HCT116 (cell line): Measurements from ENCODE around the gene LIMS2. TPM values are rescaled to one million over a fixed set of nuclear protein-coding genes. Genes with fewer than 3 reads are reported as not detected.

Experiments
- ATAC-seq: fragments of 200-7000 bp; cut with Tn5 transposase; 2 replicates; pipeline ENCODE4 v1.9.1; 2020; ENCODE audit warnings: mild to moderate bottlenecking, moderate library complexity
- BruUV-seq: library from RNA; stranded (reverse); fragments of 400-500 nt; replicated peaks from 2 replicates; lab custom pipeline; 2021; lab: Mats Ljungman, UMichigan
- CTCF ChIA-PET: fragments of 300-600 bp; sonication (Branson Sonifier 250); formaldehyde crosslinking; loops from one replicate; lab custom pipeline; 2021; ENCODE audit warnings: antibody characterized with exemption; lab: Charles Lee
- POLR2A ChIA-PET: fragments of 300-600, 350-600 bp; sonication (Branson Sonifier 250); formaldehyde crosslinking; loops from one replicate; lab custom pipeline; 2021; ENCODE audit warnings: antibody characterized with exemption; lab: Charles Lee
- RAD21 ChIA-PET, 2 experiments: fragments of 300-600 bp; sonication (Branson Sonifier 250); formaldehyde crosslinking; loops; one replicate each; lab custom pipeline; 2023; ENCODE audit warnings: low total read pairs in 2 of 2; ENCODE audit not compliant: uncharacterized antibody in 2 of 2, unreplicated experiment in 2 of 2, low non-redundant PET in 1 of 2; lab: Charles Lee
- DNase-seq: peaks from one replicate; pipeline ENCODE4 v3.0.0-alpha.2; 2010; ENCODE audit warnings: low read depth, low spot score
- H2AFZ ChIP-seq: fragments of 200-600 bp; shearing (Covaris generic), sonication (generic); 2 replicates; pipeline ENCODE4 v1.6.1; 2017; ENCODE audit warnings: low read depth, mixed run types, mixed read lengths, antibody characterized with exemption, low read length; ENCODE audit not compliant: poor library complexity, severe bottlenecking
- H3K27ac ChIP-seq: 2 replicates; pipeline ENCODE4 v1.5.1; 2012; ENCODE audit warnings: low read depth, low read length
- H3K27me3 ChIP-seq: fragments of 200-600 bp; sonication (generic); 2 replicates; pipeline ENCODE4 v1.6.1; 2016; ENCODE audit warnings: mixed run types, low read length, mixed read lengths; ENCODE audit not compliant: insufficient read depth
- H3K36me3 ChIP-seq, 2 experiments: fragments of 200-500 bp in 1 of 2; fragments of 200-600 bp in 1 of 2; sonication (Bioruptor generic) in 1 of 2; sonication (generic) in 1 of 2; 2 replicates each; pipeline versions ENCODE4 v1.5.1 to v1.6.1; 2014 to 2016; ENCODE audit warnings: low read length in 2 of 2, inconsistent platforms in 1 of 2, mixed read lengths in 1 of 2, mixed run types in 1 of 2; ENCODE audit not compliant: insufficient read depth in 2 of 2, control insufficient read depth in 1 of 2
- H3K4me1 ChIP-seq, 2 experiments: fragments of 200-600 bp in 1 of 2; sonication (generic) in 1 of 2; 2 replicates each; pipeline versions ENCODE4 v1.5.1 to v1.6.1; 2012 to 2017; ENCODE audit warnings: low read length in 2 of 2, inconsistent platforms in 1 of 2, mild to moderate bottlenecking in 1 of 2, mixed read lengths in 1 of 2, mixed run types in 1 of 2, moderate library complexity in 1 of 2; ENCODE audit not compliant: insufficient read depth in 2 of 2, control insufficient read depth in 1 of 2
- H3K4me2 ChIP-seq: fragments of 200-600 bp; sonication (generic); 2 replicates; pipeline ENCODE4 v1.6.1; 2017; ENCODE audit warnings: mixed run types, low read length, mixed read lengths
- H3K4me3 ChIP-seq, 2 experiments: fragments of 200-600 bp in 1 of 2; sonication (generic) in 1 of 2; replicated peaks in 1 of 2; 2 replicates each; pipeline ENCODE4 v1.5.1; 2011 to 2016; ENCODE audit warnings: low read length in 2 of 2, control low read depth in 1 of 2, low read depth in 1 of 2, mild to moderate bottlenecking in 1 of 2, mixed read lengths in 1 of 2, mixed run types in 1 of 2
- H3K79me2 ChIP-seq: fragments of 200-600 bp; sonication (generic); 2 replicates; pipeline ENCODE4 v1.6.1; 2017; ENCODE audit warnings: mild to moderate bottlenecking, mixed run types, low read length, moderate library complexity, mixed read lengths; ENCODE audit not compliant: insufficient read depth
- H3K9ac ChIP-seq: fragments of 200-600 bp; sonication (generic); 2 replicates; pipeline ENCODE4 v1.6.1; 2016; ENCODE audit warnings: low read length, mixed read lengths
- H3K9me2 ChIP-seq: fragments of 200-600 bp; sonication (generic), shearing (Covaris generic); 2 replicates; pipeline ENCODE4 v1.6.1; 2017; ENCODE audit warnings: mixed run types, mild to moderate bottlenecking, moderate library complexity; ENCODE audit not compliant: insufficient read depth
- H3K9me3 ChIP-seq, 2 experiments: fragments of 200-500 bp in 1 of 2; fragments of 200-600 bp in 1 of 2; sonication (Bioruptor generic) in 1 of 2; sonication (generic) in 1 of 2; 2 replicates each; pipeline ENCODE4 v1.6.1; 2014 to 2017; ENCODE audit warnings: low read length in 2 of 2, mixed read lengths in 2 of 2, inconsistent platforms in 1 of 2, low read depth in 1 of 2, mild to moderate bottlenecking in 1 of 2, mixed run types in 1 of 2, moderate library complexity in 1 of 2; ENCODE audit not compliant: control insufficient read depth in 1 of 2, insufficient read depth in 1 of 2
- H4K20me1 ChIP-seq: fragments of 200-600 bp; sonication (generic), shearing (Covaris generic); 2 replicates; pipeline ENCODE4 v1.6.1; 2017; ENCODE audit warnings: mixed run types, mild to moderate bottlenecking, moderate library complexity; ENCODE audit not compliant: insufficient read depth
- CBX3 ChIP-seq: IDR thresholded peaks from 2 replicates; pipeline ENCODE4 v1.6.1; 2012; ENCODE audit warnings: low read depth
- CEBPB ChIP-seq: IDR thresholded peaks from 2 replicates; pipeline ENCODE4 v1.6.1; 2012; ENCODE audit warnings: low read depth
- ELF1 ChIP-seq: IDR thresholded peaks from 2 replicates; pipeline ENCODE4 v1.6.1; 2012; ENCODE audit warnings: low read depth, borderline replicate concordance
- EZH2phosphoT487 ChIP-seq: fragments of 200-600 bp; IDR thresholded peaks from 2 replicates; pipeline ENCODE4 v1.6.1; 2018; ENCODE audit warnings: antibody characterized with exemption, borderline replicate concordance
- FOSL1 ChIP-seq: IDR thresholded peaks from 2 replicates; pipeline ENCODE4 v1.6.1; 2012; ENCODE audit warnings: low read depth
- POLR2A ChIP-seq: IDR thresholded peaks from 2 replicates; pipeline ENCODE4 v1.7.0; 2011; ENCODE audit warnings: borderline replicate concordance; ENCODE audit not compliant: insufficient read depth, insufficient read length; ENCODE audit errors: extremely low read depth
- RAD21 ChIP-seq: IDR thresholded peaks from 2 replicates; pipeline ENCODE4 v1.6.1; 2012; ENCODE audit warnings: low read depth, mild to moderate bottlenecking
- SIN3A ChIP-seq: IDR thresholded peaks from 2 replicates; pipeline ENCODE4 v1.6.1; 2012; ENCODE audit warnings: low read depth
- SP1 ChIP-seq: IDR thresholded peaks from 2 replicates; pipeline ENCODE4 v1.6.1; 2012; ENCODE audit warnings: low read depth
- SRF ChIP-seq: IDR thresholded peaks from 2 replicates; pipeline ENCODE4 v1.6.1; 2012; ENCODE audit warnings: low read depth
- YY1 ChIP-seq: IDR thresholded peaks from 2 replicates; pipeline ENCODE4 v1.6.1; 2011; ENCODE audit warnings: low read length, low read depth, moderate library complexity, mild to moderate bottlenecking; ENCODE audit not compliant: insufficient replicate concordance; ENCODE audit errors: extremely low read depth
- intact Hi-C: fragments of 100-400 bp; cut with micrococcal nuclease; formaldehyde crosslinking; loops from 2 replicates; pipeline ENCODE4 v1.10.0; 2022
- total RNA-seq: library from RNA; stranded (reverse); gene quantifications from one replicate; pipeline ENCODE4 v1.2.1, GENCODE V29; 2021; ENCODE audit not compliant: unreplicated experiment
- TF ChIP-seq, protein P1 (sequence below): IDR thresholded peaks from 2 replicates; pipeline ENCODE4 v1.6.1; 2011; ENCODE audit warnings: mild to moderate bottlenecking, low read length, moderate library complexity; ENCODE audit not compliant: insufficient replicate concordance; ENCODE audit errors: extremely low read depth
- TF ChIP-seq, protein P2 (sequence below): IDR thresholded peaks from 2 replicates; pipeline ENCODE4 v1.6.1; 2012
- TF ChIP-seq, protein P3 (sequence below), 3 experiments: fragments of 200-600 bp in 1 of 3; sonication (generic) in 1 of 3; IDR thresholded peaks in 2 of 3; conservative IDR thresholded peaks in 1 of 3; 2 replicates each; pipeline ENCODE4 v1.5.1; 2012 to 2017; ENCODE audit warnings: low read depth in 2 of 3, low read length in 2 of 3, antibody characterized with exemption in 1 of 3, borderline replicate concordance in 1 of 3, control low read depth in 1 of 3, mild to moderate bottlenecking in 1 of 3, mixed read lengths in 1 of 3, mixed run types in 1 of 3, moderate library complexity in 1 of 3; ENCODE audit not compliant: insufficient read depth in 1 of 3

LIMS2 gene
- total RNA-seq, 1 experiment from 2014 or later = 3.7 TPM

DNA sequence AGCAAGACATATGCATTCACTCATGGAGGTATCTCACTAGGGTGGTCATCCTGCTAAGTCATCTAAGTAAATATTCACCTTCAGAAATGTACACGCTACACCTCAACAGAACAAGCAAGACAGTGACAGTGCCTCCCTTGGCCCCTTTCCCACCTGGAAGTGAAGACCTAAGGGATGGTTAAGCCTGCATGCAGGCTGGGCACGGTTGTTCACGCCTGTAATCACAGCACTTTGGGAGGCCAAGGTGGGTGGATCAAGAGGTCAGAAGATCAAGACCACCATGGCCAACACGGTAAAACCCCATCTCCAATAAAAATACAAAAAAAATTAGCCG is 4.4 kb downstream of the LIMS2 start:
- H3K27ac ChIP-seq = no peak overlapping the region
- no peaks in the 10 kb centered on the region for H4K20me1 ChIP-seq
- H3K4me2 ChIP-seq = no peak overlapping the region
- no peak overlapping the region for H3K9ac ChIP-seq
- H3K4me3 ChIP-seq = no peak overlapping the region
- POLR2A ChIA-PET = no interaction called here
- no peak for ATAC-seq
- H2AFZ ChIP-seq = no peak overlapping the region
- peaks cover 0 to 13% of the 10 kb centered on the region in 2 experiments; a peak in 2 of 4 replicates for H3K4me1 ChIP-seq
- no peaks in the 10 kb centered on the region for H3K36me3 ChIP-seq
- CTCF ChIA-PET = no interaction called here
- H3K9me2 ChIP-seq = no peaks in the 10 kb centered on the region
- intact Hi-C loops = loop anchor here (10.0 kb wide), 1 partner anchor 476 kb away; no protein-coding TSS in a partner anchor
- no TSS peak for BruUV-seq
- DNase-seq = no peak
- peaks cover 5% of the 10 kb centered on the region; the same call in 1 of the 2 replicates for H3K27me3 ChIP-seq
- no peaks in the 10 kb centered on the region for H3K79me2 ChIP-seq
- RAD21 ChIA-PET = no interaction called here
- TF ChIP-seq POLR2A = no peak
- TF ChIP-seq, protein P1, sequence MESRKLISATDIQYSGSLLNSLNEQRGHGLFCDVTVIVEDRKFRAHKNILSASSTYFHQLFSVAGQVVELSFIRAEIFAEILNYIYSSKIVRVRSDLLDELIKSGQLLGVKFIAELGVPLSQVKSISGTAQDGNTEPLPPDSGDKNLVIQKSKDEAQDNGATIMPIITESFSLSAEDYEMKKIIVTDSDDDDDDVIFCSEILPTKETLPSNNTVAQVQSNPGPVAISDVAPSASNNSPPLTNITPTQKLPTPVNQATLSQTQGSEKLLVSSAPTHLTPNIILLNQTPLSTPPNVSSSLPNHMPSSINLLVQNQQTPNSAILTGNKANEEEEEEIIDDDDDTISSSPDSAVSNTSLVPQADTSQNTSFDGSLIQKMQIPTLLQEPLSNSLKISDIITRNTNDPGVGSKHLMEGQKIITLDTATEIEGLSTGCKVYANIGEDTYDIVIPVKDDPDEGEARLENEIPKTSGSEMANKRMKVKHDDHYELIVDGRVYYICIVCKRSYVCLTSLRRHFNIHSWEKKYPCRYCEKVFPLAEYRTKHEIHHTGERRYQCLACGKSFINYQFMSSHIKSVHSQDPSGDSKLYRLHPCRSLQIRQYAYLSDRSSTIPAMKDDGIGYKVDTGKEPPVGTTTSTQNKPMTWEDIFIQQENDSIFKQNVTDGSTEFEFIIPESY = no peak
- TF ChIP-seq SP1 = no peak
- TF ChIP-seq YY1 = no peak
- TF ChIP-seq, protein P2, sequence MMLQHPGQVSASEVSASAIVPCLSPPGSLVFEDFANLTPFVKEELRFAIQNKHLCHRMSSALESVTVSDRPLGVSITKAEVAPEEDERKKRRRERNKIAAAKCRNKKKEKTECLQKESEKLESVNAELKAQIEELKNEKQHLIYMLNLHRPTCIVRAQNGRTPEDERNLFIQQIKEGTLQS = no peak
- TF ChIP-seq, protein P3, sequence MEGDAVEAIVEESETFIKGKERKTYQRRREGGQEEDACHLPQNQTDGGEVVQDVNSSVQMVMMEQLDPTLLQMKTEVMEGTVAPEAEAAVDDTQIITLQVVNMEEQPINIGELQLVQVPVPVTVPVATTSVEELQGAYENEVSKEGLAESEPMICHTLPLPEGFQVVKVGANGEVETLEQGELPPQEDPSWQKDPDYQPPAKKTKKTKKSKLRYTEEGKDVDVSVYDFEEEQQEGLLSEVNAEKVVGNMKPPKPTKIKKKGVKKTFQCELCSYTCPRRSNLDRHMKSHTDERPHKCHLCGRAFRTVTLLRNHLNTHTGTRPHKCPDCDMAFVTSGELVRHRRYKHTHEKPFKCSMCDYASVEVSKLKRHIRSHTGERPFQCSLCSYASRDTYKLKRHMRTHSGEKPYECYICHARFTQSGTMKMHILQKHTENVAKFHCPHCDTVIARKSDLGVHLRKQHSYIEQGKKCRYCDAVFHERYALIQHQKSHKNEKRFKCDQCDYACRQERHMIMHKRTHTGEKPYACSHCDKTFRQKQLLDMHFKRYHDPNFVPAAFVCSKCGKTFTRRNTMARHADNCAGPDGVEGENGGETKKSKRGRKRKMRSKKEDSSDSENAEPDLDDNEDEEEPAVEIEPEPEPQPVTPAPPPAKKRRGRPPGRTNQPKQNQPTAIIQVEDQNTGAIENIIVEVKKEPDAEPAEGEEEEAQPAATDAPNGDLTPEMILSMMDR (IDR thresholded peaks at IDR 0.05 in 2 of 3, conservative IDR thresholded peaks at IDR 0.05 in 1 of 3; ENCODE audit: borderline replicate concordance in 1 of 3, insufficient read depth in 1 of 3, low read depth in 2 of 3, low read length in 2 of 3) = no peak
- no peak for TF ChIP-seq EZH2phosphoT487
- TF ChIP-seq CBX3 = no peak
- TF ChIP-seq RAD21 = no peak
- no peak for TF ChIP-seq CEBPB
- no peak for TF ChIP-seq SIN3A
- no peak for TF ChIP-seq SRF
- TF ChIP-seq ELF1 = no peak
- TF ChIP-seq FOSL1 = no peak
- H3K9me3 ChIP-seq = no peaks in the 10 kb centered on the region
